OCI-LY7 (cell line): ENCODE results near the gene TUBA1C. TPM values are rescaled to one million over a fixed set of nuclear protein-coding genes. Genes with fewer than 3 reads are reported as not detected.

Experiments
- BruUV-seq: library from RNA; stranded (reverse); fragments of 400-500 nt; replicated peaks from 2 replicates; lab custom pipeline; 2021; lab: Mats Ljungman, UMichigan
- CTCF ChIA-PET: fragments of 300-600 bp; sonication (Branson Sonifier 250); formaldehyde crosslinking; loops from one replicate; lab custom pipeline; 2022; ENCODE audit warnings: antibody characterized with exemption; ENCODE audit not compliant: unreplicated experiment; lab: Charles Lee
- POLR2A ChIA-PET: fragments of 300-600 bp; sonication (Branson Sonifier 250); formaldehyde crosslinking; loops from one replicate; lab custom pipeline; 2022; ENCODE audit warnings: antibody characterized with exemption; lab: Charles Lee
- DNase-seq: peaks from one replicate; pipeline ENCODE4 v3.0.0-alpha.2; 2015; ENCODE audit warnings: low spot score
- H2AFZ ChIP-seq: fragments of 200-600 bp; sonication (generic), shearing (Covaris generic); 2 replicates; pipeline ENCODE4 v1.6.1; 2014; ENCODE audit warnings: mild to moderate bottlenecking, antibody characterized with exemption, low read length, moderate library complexity
- H3K27ac ChIP-seq: fragments of 200-600 bp; sonication (generic); 2 replicates; pipeline ENCODE4 v1.5.1; 2014; ENCODE audit warnings: mixed run types, low read depth, mild to moderate bottlenecking, moderate library complexity, low read length, inconsistent platforms; ENCODE audit not compliant: poor library complexity, severe bottlenecking
- H3K36me3 ChIP-seq: fragments of 200-600 bp; sonication (generic); 2 replicates; pipeline ENCODE4 v1.6.1; 2014; ENCODE audit warnings: mild to moderate bottlenecking, antibody characterized with exemption, low read length, moderate library complexity, mixed read lengths; ENCODE audit not compliant: insufficient read depth
- H3K4me1 ChIP-seq: fragments of 200-600 bp; sonication (generic); 2 replicates; pipeline ENCODE4 v1.5.1; 2014; ENCODE audit warnings: mild to moderate bottlenecking, low read length; ENCODE audit not compliant: insufficient read depth, poor library complexity, severe bottlenecking
- H3K4me2 ChIP-seq: fragments of 200-600 bp; sonication (generic); 2 replicates; pipeline ENCODE4 v1.6.1; 2014; ENCODE audit warnings: mild to moderate bottlenecking, low read length
- H3K4me3 ChIP-seq: fragments of 200-600 bp; sonication (generic); 2 replicates; pipeline ENCODE4 v1.5.1; 2014; ENCODE audit warnings: mild to moderate bottlenecking, low read depth, low read length; ENCODE audit not compliant: poor library complexity, severe bottlenecking
- H3K79me2 ChIP-seq: fragments of 200-600 bp; sonication (generic); 2 replicates; pipeline ENCODE4 v1.6.1; 2016; ENCODE audit warnings: low read depth, mild to moderate bottlenecking, low read length, moderate library complexity, mixed read lengths; ENCODE audit not compliant: insufficient read depth
- H3K9me2 ChIP-seq: fragments of 200-600 bp; sonication (generic); 2 replicates; pipeline ENCODE4 v1.6.1; 2016; ENCODE audit warnings: mild to moderate bottlenecking, low read length, mixed read lengths; ENCODE audit not compliant: insufficient read depth
- H3K9me3 ChIP-seq: fragments of 200-600 bp; sonication (generic); 2 replicates; pipeline ENCODE4 v1.6.1; 2014; ENCODE audit warnings: mild to moderate bottlenecking, mixed run types, low read length, mixed read lengths
- H4K20me1 ChIP-seq: fragments of 200-600 bp; sonication (generic); 2 replicates; pipeline ENCODE4 v1.6.1; 2014; ENCODE audit warnings: mild to moderate bottlenecking, antibody characterized with exemption, low read length, moderate library complexity, mixed read lengths; ENCODE audit not compliant: insufficient read depth
- EZH2phosphoT487 ChIP-seq: fragments of 200-600 bp; sonication (generic); IDR thresholded peaks from 2 replicates; pipeline ENCODE4 v1.6.1; 2018; ENCODE audit warnings: low read depth, borderline replicate concordance, mild to moderate bottlenecking, mixed run types, antibody characterized with exemption, low read length, moderate library complexity, mixed read lengths
- intact Hi-C: fragments of 100-400 bp; cut with micrococcal nuclease; formaldehyde crosslinking; loops from one replicate; pipeline ENCODE4 v1.10.0; 2022; ENCODE audit not compliant: unreplicated experiment
- total RNA-seq, 2 experiments: library from RNA; depleted of rRNA in 1 of 2; stranded (reverse); fragments of >200 nt in 1 of 2; shearing (Covaris generic) in 1 of 2; gene quantifications; 2 replicates each; pipeline ENCODE4 v1.2.3, GENCODE V29; 2014 to 2022
- TF ChIP-seq, protein P1 (sequence below): fragments of 200-600 bp; sonication (generic); conservative IDR thresholded peaks from 2 replicates; pipeline ENCODE4 v1.5.1; 2014; ENCODE audit warnings: mild to moderate bottlenecking, antibody characterized with exemption, low read length, moderate library complexity, mixed read lengths

TUBA1C gene
- total RNA-seq, 2 experiments from 2014 or later = 276 to 291 TPM

GRCh38 chr12:49260166-49260565, 4.7 kb upstream of the TUBA1C start:
- POLR2A ChIA-PET = interaction anchor here (0.9 to 1.3 kb wide), 2 partner anchors 24 to 107 kb away, joined by 3 to 4 read pairs; no protein-coding TSS in a partner anchor
- intact Hi-C loops = no loop called here
- Histone ChIP-seq H4K20me1 (no peaks in the 10 kb centered on the region), H3K4me1 (peaks cover 20% of the 10 kb centered on the region), H2AFZ (no peak overlapping the region), H3K9me3 (no peaks in the 10 kb centered on the region), H3K36me3 (0 out of 2 replicates have a peak, but pooled peaks cover 2% of the 10 kb centered on the region), H3K79me2 (peaks cover 6% of the 10 kb centered on the region; the same call in 1 of the 2 replicates), H3K9me2 (no peaks in the 10 kb centered on the region), H3K27ac (no peak overlapping the region), H3K4me2 (no peak overlapping the region), H3K4me3 (no peak overlapping the region)
- CTCF ChIA-PET = no interaction called here
- no peak for DNase-seq
- TF ChIP-seq, protein P1, sequence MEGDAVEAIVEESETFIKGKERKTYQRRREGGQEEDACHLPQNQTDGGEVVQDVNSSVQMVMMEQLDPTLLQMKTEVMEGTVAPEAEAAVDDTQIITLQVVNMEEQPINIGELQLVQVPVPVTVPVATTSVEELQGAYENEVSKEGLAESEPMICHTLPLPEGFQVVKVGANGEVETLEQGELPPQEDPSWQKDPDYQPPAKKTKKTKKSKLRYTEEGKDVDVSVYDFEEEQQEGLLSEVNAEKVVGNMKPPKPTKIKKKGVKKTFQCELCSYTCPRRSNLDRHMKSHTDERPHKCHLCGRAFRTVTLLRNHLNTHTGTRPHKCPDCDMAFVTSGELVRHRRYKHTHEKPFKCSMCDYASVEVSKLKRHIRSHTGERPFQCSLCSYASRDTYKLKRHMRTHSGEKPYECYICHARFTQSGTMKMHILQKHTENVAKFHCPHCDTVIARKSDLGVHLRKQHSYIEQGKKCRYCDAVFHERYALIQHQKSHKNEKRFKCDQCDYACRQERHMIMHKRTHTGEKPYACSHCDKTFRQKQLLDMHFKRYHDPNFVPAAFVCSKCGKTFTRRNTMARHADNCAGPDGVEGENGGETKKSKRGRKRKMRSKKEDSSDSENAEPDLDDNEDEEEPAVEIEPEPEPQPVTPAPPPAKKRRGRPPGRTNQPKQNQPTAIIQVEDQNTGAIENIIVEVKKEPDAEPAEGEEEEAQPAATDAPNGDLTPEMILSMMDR = no peak
- TF ChIP-seq EZH2phosphoT487 = no peak
- no TSS peak for BruUV-seq

DNA sequence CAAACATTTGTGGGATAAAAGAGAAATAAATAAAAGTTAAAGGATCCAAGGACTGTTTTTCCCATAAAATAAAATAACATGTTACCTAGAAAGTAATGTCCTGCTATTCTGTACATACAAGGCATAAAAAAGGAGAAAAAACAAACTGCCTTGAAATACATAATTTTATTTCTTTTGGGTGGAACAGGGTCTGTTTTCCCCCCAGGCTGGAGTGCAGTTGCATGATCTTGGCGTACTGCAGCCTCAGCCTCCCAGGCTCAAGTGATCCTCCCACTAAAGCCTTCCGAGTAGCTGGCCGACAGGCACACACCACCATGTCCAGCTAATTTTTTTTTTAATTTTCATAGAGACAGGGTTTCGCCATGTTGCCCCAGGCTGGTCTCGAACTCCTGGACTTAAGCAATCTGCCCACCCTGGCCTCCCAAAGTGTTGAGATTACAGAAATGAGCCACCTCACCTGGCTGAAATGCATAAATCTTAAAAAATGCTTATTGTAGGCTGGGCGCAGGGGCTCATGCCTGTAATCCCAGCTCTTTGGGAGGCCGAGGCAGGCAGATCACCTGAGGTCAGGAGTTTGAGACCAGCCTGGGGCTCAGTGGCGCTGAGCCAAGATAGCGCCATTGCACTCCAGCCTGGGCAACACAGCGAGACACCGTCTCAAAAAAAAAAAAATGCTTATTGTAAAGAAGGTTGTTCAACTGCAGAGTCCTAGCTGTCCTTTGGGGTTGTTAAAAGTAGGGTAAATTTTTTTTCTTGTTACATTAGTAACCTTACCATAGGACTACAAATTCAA, 4.1 kb upstream of the TUBA1C start:
- Histone ChIP-seq H3K4me2 (no peak overlapping the region), H3K9me3 (no peaks in the 10 kb centered on the region), H3K4me1 (peaks cover 20% of the 10 kb centered on the region), H3K79me2 (peaks cover 12% of the 10 kb centered on the region), H3K36me3 (peaks cover 8% of the 10 kb centered on the region; the same call in 1 of the 2 replicates), H2AFZ (no peak overlapping the region), H4K20me1 (no peaks in the 10 kb centered on the region), H3K27ac (no peak overlapping the region), H3K4me3 (no peak overlapping the region), H3K9me2 (no peaks in the 10 kb centered on the region)
- intact Hi-C loops = no loop called here
- no peak for DNase-seq
- no TSS peak for BruUV-seq
- ChIA-PET POLR2A (interaction anchor here (0.9 to 1.3 kb wide), 2 partner anchors 25 to 106 kb away, joined by 3 to 4 read pairs; no protein-coding TSS in a partner anchor), CTCF (interaction anchor here (0.6 kb wide), 1 partner anchor 409 kb away, joined by 3 read pairs; no protein-coding TSS in a partner anchor)
- TF ChIP-seq EZH2phosphoT487 = no peak
- TF ChIP-seq, protein P1 = no peak
